OCI-M2 (cell line): ENCODE results near the gene RBMS3.
"Not testable (repeated sequence)": the region's sequence is repeated elsewhere in the genome, so short reads cannot be mapped to it uniquely, and the experiment has no call there.

ENCODE experiments used
- DNase-seq: peaks from one replicate; lab custom pipeline; 2025; ENCODE audit not compliant: unreplicated experiment; lab: John Stamatoyannopoulos, UW

The RBMS3 gene

GRCh38 chr3:29972320-29972993 is 691.6 kb downstream of the RBMS3 start:
- no peak for DNase-seq

DNA sequence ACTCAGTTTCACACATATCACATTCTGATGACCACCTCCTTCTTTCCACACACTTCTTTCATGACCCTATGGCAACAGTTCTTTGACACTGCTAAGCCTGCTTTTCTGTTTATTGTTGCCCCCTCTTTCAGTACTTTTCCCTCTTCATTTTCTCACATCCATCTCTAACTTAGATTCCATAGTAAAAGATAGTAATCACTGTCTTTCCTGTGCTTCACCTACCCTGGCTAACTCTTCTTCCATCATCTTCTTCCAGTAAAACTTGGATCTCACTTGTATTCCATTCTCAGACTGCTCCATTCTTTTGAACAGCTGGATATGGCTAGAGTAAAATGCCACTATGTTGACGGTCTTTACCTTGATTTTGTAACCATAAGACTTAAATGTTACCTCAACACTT is 692.9 kb downstream of the RBMS3 start:
- no peak for DNase-seq

- no peak for DNase-seq
Measured at GRCh38 chr3:29976871-29977270, 696.0 kb downstream of the RBMS3 start.

GRCh38 chr3:29977360-29977759 is 696.5 kb downstream of the RBMS3 start:
- no peak for DNase-seq

- DNase-seq = no peak
Measured at GRCh38 chr3:29978036-29978435, 697.2 kb downstream of the RBMS3 start.

DNA sequence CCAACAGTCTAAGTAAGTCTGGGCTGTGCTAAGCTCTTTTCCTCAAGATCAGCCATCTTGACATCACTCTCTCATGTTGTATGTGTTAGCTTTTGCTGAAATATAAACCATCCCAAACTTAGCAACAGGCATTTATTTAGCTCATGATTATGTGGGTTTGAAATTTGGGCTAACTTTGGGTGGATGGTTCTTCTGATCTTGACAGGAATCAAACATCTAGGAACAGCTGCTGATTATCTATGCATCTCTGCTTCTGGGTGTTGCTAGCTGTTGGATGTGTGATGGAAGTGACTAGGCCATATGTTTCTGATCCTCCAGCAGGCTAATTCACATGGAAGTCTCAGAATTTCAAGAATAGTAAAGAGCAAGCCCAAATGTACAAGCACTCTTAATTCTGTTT is 710.3 kb downstream of the RBMS3 start:
- DNase-seq = no peak

DNA sequence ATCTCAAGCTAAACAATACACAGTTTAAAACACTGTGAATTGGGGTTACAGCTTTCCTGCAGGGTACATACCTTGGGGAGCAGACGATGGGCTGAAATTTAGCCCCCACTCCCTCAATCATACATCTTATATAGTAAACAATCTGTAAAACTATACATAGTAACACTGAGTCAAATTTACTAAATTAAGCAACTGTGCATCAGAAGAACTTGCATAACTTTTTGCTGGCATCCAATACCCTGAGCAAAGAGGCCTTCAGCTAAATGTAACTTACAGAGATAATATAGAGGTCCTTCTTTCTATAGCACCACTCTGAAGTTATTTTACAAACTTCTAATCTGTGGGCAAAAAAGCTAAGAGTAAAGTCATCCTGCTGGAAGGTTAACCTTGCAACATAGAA is 721.9 kb downstream of the RBMS3 start:
- no peak for DNase-seq

DNA sequence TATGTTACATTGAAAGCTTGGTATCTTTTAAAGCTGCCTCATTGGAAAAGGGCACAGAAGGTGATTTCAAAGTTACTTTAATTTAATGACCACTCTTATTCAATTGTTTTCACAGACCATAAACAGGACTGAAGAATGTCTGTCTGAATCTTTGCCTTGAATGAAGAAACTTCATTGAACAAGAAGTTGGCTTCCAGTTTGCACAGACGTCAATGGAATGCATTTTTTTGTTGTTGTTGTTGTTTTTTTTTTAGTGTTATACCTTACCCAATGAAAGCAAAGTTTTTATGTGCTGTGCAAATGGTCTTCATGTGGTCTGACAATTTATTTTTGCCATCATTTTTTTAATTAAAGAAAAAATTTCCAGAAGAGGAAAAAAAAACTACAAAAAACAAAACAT is 722.9 kb downstream of the RBMS3 start:
- no peak for DNase-seq

GRCh38 chr3:30004481-30004880 is 723.6 kb downstream of the RBMS3 start:
- DNase-seq = no peak

DNA sequence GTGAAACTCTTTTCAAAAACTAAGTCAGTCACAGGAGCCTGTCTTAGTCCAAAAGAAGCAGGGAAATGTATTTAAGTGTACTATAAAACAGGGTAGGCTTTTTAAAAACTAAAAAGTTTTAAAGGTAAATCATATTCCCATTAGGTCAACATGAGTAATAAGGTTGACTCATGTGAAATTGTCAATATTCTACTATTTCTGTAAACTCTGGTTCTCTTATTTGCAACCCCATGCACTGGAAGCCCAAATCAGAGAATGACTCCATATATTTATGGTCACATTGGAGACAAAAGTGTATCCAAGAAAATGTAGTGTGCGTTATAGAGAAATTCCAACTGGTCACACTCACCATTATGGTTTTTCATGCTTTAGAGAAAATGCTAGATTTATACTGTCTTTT is 725.2 kb downstream of the RBMS3 start:
- DNase-seq = no peak

DNA sequence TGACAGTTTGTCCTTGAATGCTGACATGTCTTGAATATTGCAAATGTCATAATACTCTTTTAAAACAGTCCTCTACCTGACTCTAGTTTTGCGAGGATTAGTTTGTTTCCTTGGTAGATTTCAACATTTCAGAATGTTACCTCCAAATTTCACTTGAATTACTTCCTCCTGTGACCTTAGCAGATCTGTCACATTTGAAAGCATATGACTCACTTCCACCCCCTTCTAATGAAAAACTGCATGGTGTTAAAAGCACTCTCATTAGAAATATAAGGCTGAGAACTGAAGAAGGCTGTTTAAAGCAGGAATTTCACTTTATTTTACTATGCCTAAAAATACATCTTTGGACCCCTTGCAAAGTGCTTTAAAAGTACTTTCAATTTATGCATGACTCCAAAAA is 726.8 kb downstream of the RBMS3 start:
- no peak for DNase-seq

- no peak for DNase-seq
Measured at GRCh38 chr3:30011237-30011803, 730.4 kb downstream of the RBMS3 start.

- DNase-seq = peak; percentile 44
Measured at GRCh38 chr3:30012941-30013543, 732.2 kb downstream of the RBMS3 start.

- DNase-seq = no peak
Measured at GRCh38 chr3:30017901-30018300, 737.0 kb downstream of the RBMS3 start.

DNA sequence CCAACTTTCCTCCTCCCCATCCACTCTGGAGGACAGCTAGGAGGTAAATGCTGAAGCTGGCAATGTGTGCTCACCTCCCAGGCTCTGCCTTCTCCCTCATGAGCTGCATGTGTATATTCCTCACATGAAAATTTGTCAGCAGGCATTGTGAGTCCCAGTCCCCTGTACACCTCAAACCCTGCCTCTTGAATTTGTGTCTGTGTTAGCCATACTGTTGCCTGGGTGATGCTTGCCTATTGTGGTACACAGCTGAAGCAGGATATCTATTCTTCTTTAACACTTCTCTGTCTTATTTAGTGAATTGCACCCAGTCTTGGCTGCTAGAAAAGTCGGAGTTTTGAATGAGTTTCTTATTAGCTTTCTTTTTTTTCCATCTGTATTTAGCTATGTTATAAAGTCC is 739.5 kb downstream of the RBMS3 start:
- DNase-seq = no peak

GRCh38 chr3:30024466-30024865 is 743.6 kb downstream of the RBMS3 start:
- no peak for DNase-seq

DNA sequence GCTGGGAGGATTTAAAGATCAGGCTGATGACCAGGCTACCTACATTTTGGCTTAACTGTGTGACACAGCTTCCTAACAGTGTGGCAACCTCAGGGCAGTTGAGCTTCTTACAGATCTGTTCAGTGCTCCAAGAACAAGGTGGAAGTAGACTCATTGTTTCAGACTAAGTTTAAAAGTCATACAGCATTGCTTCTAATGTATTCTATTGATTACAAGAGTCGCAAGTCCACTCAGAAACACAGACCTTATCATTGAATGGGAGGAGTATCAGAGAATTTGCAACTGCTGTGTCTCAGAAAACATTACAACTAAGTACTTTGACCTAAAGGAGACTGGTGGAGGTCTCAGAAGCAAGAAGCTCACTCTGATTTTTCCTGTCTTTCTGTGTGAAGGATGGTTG is 746.0 kb downstream of the RBMS3 start:
- DNase-seq = no peak

- no peak for DNase-seq
Measured at GRCh38 chr3:30034246-30034991, 753.5 kb downstream of the RBMS3 start.

DNA sequence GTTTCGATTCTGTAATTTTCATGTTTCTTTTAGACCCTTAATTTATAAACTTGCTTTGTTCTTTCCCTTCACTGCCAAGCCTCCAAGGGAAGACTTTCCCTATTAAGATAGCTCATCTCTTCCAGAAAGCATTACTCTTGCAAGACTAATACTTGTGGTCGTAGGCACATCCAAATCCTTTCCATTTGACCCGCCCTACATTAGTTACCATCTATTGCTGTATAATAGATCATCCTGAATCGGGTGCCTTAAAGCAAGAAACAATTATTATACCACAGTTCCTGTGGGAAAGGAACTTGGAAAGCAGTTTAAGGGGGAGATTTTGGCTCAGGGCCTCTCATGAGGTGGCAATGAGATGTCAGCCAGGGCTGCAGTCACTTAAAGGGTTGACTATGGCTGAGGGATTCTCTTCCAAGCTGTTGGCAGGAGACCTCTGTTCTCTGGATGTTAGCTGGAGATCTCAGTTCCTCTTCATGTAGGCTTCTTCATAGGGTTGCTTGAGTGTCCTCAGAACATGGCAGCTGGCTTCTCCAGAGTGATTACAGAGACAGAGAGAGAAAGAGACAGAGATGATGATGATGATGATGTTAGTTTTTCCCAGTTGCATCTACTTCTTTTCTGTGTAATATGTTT is 755.2 kb downstream of the RBMS3 start:
- no peak for DNase-seq

- no peak for DNase-seq
Measured at GRCh38 chr3:30040126-30040525, 759.3 kb downstream of the RBMS3 start.

DNA sequence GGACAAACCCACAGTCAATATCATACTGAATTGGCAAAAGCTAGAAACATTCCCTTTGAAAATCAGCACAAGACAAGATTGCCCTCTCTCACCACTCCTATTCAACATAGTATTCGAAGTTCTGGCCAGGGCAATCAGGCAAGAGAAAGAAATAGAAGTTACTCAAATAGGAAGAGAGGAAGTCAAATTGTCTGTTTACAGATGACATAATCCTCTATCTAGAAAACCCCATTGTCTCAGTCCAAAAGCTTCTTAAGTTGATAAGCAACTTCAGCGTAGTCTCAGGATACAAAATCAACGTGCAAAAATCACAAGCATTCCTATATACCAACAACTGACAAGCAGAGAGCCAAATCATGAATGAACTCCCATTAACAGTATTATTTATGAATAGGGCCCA is 760.6 kb downstream of the RBMS3 start:
- DNase-seq = not testable (repeated sequence)
